NCI-H82 treated with DMSO at 0.1 percent for 48 hours (cell line): Measurements from ENCODE around the gene TGM5.
"Not testable (repeated sequence)": the region's sequence is repeated elsewhere in the genome, so short reads cannot be mapped to it uniquely, and the experiment has no call there.

Source experiments
- DNase-seq: peaks from one replicate; lab custom pipeline; 2025; ENCODE audit not compliant: unreplicated experiment; lab: John Stamatoyannopoulos, UW

TGM5 gene, protein sequence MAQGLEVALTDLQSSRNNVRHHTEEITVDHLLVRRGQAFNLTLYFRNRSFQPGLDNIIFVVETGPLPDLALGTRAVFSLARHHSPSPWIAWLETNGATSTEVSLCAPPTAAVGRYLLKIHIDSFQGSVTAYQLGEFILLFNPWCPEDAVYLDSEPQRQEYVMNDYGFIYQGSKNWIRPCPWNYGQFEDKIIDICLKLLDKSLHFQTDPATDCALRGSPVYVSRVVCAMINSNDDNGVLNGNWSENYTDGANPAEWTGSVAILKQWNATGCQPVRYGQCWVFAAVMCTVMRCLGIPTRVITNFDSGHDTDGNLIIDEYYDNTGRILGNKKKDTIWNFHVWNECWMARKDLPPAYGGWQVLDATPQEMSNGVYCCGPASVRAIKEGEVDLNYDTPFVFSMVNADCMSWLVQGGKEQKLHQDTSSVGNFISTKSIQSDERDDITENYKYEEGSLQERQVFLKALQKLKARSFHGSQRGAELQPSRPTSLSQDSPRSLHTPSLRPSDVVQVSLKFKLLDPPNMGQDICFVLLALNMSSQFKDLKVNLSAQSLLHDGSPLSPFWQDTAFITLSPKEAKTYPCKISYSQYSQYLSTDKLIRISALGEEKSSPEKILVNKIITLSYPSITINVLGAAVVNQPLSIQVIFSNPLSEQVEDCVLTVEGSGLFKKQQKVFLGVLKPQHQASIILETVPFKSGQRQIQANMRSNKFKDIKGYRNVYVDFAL

DNA sequence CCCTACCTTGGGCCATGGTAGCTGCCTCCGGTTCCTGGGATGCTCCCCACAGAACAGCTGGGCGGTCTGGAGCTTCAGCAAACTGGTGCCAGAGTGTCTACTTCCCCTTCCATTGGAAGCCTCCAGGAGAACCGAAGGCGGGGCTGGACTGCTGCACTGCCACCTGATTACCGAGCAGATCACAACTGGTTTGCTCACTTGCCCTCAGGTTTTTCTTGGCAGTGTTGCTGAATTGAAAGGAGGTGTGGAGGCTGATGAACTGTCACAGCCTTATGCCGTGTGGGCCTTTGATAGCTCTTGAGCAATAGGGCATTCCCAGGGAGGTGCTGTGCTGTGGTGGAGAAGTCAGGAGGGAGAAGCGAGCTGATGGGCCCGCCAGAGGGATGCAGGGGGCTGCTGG, at the start of gene TGM5:
Gene TGM5 (minus strand): TSS at position 95 of the 400 bp plus-strand sequence. CDS start 79 bp downstream, at position 16.
- DNase-seq = no peak

DNA sequence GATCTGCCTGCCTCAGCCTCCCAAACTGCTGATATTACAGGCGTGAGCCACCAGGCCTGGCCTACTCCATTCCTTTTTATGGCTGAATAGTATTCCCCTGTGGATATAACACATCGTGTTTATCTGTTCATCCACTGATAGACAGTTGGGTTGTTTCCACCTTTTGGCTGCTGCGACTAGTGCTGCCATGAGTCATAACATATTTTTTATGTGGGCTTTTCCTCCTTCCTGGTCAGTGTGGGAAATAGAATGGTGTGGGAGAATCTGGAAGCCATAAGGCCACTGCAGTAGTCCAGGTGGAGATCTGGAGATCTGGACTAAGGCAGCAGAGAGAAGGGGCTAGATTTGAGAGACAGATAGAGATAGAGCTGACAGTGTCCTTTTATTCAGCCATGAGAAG, 47.4 kb upstream of the TGM5 start:
- DNase-seq = no peak

DNA sequence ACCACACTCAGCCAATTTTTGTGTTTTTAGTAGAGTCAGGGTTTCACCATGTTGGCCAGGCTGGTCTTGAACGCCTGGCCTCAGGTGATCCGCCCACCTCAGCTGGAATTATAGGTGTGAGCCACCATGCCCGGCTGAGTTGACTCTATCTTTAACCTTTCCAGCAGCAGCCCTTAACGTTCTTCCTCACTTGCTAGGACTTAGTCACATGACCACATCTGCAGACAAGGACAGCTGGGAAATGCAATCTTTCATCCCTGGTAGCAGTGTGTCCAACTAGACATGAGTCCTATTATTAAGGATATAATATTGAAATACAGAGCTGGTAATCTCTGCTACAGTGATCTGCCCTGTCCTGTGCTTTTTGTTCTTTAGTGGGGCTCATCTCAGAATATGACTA, 45.6 kb upstream of the TGM5 start:
- no peak for DNase-seq

DNA sequence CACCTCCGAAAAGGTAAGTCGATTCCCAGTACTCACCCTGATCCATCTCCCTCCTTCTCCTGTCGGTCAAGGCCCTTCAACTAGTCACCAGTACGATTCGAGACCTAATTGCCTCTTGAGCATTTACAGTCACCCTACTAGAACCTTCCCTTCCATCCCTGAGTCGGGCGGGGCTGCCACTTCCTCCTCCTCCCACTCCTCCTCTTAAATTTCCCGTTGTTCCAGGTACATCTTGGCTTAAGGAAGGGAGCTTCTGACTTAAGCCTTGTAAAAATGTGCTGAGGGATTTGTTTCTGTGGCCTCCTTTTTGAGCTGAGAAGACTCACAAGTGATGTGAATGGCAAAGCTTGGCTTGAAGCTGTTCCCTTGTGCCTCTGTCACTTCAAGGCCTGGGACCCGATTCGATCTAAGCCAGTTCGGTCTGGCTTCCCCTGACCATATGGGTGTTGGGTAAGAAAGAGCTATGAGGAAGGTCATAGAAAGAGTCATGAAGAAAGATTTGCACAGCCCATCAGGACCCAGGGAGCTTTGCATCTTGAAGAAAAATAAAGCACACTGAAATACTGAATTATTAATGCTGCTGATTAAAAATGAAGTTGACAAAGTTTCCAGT, 35.6 kb upstream of the TGM5 start, which contains the start of gene TGM7:
Gene TGM7 (minus strand): TSS at position 51 of the 613 bp plus-strand sequence.
- no peak for DNase-seq

DNA sequence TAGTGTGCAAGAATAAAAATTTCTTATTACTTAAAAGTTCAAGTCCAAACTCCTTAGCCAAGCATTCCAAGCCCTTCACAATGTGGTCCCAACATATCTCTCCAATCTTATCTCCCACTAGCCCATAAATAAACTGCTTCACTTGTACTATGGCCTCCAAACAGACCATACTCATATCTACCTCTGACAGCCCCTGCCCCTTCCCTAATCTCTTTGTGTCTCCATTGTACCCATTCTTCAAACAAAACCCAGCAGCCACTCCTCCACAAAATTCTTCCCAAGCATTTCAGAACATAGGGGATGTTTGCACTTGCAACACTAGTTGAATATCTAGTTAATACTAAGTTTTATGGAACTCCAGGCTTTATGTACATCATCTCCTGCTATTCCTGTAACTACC, 33.2 kb upstream of the TGM5 start:
- DNase-seq = no peak

DNA sequence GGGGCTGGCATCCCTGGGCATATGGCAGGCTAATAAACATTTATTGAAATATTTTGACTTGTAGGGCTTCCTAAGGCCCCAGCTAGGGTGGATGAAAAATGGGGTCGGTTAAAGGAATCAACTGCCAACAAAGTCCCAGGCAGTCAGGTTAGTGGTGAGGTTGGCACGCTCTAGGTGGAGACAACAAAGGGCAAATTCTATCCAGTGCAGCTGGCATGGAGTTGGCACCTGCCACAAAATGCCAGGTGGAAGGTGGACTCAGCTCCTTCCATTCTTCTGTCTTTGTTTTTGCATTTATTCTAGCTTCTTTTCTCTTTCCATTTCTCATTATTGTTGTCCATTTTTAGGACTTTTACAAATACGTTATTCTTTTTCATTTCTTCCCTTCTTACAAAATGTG, 32.7 kb upstream of the TGM5 start:
- no peak for DNase-seq

DNA sequence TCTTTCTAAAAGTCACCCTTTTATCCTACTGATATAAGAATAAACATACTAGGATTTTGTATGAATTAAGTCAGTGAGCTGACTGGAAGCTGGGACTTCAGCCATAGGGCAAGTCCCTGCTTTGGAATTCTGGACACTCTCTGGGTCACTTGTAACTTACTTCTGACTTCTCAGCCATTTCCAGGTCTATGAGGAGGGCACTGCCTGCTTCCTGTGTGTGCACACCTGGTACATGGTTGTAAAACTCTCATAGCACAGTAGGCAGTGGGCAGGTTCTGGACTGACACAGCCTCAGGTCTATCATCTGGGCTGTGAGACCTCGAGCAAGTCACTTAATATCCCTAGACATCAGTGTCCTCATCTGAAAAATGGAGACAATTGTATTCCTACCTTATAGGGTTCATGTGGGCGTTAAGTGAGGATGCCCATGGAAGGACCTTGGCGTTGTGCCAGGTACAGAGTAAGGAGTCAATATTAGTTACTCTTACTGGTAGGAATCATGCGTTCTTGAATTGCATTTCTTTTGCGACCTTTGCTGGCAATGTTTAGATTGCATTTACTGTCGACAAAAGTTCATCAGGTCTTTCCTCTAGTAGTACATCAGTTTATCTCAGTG, 27.5 kb upstream of the TGM5 start:
- DNase-seq = no peak

DNA sequence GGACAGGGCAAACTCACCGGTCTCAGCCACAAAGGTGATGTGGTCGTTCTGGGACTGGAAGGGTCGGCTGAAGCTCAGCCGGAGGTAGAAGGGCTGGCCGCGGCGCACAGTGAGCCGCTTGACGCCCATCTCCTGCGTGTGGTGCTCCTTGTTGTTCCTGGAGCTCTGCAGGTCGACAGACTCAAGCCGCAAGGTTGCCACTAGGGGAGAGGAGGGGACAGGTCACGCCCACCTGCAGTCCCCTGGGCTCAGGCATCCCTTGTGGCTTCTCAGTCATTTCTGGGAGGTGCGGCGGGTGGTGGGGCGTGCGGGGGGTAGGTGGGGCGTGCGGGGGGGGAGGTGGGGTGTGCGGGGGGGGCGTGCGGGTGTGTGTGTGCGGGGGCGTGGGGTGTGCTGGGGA, 26.7 kb upstream of the TGM5 start:
- DNase-seq = no peak

DNA sequence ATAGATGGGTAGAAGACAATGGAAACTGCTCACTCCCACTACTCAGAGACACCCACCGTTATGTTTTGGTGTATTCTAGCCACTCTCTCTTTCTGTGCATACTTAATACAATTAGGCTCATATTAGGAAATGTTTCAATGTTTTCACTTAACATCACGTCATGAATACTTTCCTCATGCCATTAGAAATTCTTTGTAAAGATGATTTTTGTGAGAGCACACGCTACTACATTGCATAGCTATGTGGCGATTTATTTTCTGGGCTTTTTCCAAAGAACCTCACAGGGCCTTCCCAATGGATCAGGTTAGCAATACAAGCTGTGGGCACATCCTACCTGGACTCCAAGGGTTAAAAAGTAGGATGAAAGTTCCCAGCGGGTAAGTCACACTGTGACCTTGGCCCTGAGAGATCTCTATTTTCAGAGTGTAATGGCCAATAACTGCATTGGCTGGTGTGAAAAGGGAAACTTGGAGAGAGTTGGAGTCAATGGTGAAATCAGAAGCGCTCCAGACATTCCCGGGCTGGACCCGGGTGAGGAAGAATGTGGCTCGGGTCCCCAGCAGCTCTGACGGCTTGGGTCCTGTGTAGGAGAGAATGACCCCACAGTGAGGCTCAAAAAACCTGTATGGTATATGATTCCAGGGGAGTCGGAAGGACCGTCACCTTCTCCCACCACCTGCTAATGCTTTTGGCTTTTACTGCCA, 25.8 kb upstream of the TGM5 start:
- DNase-seq = no peak

DNA sequence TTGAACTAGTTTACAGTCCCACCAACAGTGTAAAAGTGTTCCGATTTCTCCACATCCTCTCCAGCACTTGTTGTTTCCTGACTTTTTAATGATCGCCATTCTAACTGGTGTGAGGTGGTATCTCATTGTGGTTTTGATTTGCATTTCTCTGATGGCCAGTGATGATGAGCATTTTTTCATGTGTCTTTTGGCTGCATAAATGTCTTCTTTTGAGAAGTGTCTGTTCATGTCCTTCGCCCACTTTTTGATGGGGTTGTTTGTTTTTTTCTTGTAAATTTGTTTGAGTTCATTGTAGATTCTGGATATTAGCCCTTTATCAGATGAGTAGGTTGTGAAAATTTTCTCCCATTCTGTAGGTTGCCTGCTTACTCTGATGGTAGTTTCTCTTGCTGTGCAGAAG, 22.9 kb upstream of the TGM5 start:
- DNase-seq = not testable (repeated sequence)

DNA sequence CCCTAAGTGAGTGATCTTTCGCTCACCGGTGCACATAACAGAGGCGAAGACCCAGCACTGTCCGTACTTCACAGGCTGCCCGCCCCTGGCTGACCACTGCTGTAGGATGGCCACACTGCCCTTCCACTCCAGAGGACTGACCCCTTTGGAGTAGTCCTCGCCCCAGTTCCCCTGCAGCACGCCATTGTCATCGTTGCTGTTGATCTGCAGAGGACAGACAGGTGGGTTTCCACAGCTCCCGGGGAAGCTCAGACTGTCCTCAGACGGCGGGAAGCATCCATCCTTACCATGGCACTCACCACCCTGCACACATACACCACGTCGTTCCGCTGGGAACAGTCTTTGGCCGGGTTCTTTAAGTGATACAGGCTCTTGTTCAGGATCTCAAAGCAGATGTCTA, 20.5 kb upstream of the TGM5 start:
- no peak for DNase-seq

DNA sequence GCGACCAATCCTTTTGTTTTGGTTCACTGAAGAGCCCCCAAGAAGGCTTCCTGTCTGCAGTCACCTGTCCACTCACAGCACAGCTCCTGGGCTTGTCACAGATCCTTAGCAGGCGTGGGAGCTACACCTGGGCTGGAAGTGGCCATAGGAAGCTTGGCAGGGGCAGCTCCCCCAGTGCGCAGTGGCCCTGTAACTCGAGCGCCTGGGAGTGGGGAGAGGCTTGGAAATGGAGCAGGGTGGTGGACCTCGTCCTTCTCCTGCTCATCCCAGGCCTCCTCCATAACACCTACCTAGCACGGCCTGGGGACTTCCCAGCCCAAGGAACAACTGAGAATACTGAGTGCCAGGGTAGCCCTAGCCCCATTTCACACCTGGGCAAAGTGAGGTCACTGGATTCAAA, 19.3 kb upstream of the TGM5 start:
- DNase-seq = no peak

DNA sequence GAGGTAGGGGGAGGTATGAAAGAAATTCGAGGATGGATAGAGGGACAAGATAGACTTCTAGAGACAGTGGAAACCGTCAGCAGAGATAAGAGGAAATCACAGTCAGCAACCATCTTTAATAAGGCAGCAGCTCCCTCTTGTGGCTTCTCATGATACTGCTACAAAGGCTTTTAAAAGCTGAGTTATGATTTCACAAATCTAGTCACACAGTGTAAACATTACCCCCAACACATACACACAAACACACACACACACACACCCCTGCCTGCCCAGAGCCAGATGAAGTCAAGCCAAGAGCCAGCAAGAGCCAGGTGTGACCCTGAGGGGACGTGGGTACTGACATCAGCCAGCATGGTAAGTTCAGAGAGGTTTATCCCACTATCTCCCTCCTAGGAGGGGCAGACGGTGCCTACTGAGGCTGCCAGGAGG, 18.9 kb upstream of the TGM5 start:
- peak; percentile 48 for DNase-seq

DNA sequence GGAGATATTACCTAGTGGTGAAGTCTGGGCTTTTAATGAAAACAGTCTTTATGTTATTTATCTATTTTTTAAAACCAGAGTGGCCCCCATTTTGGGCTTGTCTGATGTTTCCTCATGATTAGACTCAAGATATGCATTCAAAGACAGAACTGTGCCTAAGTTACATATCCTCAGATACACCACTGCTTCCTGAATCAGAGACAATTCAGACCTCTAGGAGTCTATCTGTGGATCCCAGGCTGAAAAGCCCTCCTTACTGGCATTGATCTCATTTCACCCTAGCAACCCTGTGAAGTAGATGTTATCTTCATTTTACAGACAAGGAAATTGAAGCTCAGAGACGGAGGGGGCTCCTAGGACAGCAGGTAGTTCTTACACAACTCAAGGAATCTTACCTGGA, 16.8 kb upstream of the TGM5 start:
- no peak for DNase-seq

DNA sequence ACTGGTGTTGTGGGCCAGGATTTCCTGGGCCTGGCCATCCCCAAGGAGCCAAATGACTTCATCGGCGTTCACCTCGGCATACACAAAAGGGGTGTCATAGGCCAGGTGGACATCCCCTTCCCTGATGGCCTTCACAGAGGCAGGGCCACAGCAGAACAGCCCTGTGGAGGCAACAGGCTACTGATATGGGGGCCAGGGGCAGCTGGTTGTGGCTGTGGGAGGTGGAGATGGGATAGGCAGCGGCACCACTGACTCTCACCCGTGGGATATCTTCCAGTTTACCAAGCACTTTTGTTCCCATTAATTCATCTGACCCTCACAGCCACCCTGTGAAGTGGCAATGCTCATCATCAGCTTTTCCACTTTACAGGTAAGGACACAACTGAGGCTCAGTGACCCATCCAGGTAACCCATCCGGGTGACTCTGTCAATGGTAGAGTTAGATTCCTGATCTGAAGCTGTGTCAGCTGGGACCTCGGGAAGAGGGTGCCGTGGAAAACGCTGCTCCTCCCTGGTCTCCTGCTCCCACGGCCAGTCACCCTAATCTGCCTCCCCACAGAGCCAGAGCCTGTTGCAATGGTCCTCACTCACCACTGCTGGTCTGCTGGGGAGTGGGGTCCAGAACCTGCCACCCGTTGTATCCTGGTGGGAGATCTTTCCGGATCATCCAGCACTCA, 15.3 kb upstream of the TGM5 start:
- DNase-seq = no peak

DNA sequence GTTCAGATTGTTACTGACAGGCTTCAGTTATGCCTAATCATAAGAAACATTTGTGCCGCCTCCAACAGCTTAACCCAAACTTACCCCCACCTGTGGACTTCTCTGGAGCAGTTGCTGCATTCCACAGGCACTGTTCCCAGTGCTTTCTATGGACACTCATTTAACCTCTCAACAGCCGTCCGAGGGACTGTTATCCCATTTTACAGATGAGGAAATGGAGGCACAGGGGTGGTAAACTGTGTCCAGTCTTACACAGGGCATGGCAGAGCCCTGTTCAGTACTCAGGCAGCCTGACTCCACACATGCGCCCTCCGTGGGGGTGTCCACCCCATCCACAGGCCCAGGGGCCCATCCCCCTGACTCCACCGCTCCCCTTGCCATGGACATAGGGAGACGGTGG, 14.3 kb upstream of the TGM5 start:
- DNase-seq = no peak

DNA sequence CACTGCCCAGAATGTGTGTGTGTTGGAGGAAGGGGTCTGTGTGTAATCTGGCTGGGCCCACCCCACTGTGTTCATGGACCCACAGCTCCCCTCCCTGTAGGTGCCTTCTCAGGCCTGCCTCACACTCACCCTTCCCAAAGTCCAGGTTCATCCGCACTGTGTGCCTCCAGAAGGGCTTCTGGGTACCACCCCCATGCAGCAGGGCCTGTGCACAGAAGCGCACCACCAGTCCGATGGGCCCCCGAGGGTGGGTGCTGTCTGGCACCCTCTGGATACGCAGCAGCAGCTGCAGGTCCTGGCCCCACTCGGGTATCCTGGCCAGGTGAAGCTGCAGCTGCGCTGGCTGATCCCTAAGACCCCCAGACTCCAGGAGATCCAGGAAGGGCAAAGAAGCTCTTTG, 12.8 kb upstream of the TGM5 start:
- no peak for DNase-seq

DNA sequence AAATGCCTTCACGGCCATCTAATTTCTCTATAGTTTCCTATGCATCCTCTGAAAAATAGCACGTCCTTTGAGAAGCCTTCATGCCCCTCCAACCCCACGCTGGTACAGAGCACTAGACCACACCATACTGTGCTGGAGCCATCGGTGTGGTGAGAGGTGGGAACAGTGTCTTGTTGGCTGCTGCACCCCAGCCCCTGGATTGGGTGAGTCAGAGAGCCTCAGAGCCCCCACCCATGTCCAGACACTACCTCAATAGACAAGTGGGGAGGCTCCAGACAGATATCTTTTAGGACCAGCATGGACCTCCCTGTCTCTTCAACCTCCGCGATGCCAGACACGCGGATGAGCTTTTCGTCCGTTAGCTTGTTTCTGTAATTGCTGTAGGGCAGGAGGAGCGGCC, 12.1 kb upstream of the TGM5 start:
- no peak for DNase-seq

DNA sequence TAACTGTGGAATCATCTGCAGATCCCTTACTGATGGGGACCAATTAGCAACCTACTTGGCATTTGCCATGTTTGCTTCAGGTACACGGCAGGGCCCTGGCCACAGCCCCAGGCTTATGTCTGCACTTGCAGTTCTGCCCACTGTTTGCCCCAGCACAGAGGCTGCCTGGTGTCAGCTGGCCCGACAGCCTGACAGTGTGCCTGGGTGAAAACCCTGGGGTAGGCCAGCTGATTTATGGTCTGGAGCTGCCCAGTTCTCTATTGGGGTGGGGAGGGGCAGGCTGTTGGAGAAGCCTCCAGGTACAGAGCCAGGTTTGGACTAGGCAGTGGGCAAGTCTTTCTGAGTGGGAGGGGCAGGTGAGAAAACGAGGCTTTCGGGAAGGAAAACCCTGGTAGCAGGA, 11.2 kb upstream of the TGM5 start:
- DNase-seq = no peak

DNA sequence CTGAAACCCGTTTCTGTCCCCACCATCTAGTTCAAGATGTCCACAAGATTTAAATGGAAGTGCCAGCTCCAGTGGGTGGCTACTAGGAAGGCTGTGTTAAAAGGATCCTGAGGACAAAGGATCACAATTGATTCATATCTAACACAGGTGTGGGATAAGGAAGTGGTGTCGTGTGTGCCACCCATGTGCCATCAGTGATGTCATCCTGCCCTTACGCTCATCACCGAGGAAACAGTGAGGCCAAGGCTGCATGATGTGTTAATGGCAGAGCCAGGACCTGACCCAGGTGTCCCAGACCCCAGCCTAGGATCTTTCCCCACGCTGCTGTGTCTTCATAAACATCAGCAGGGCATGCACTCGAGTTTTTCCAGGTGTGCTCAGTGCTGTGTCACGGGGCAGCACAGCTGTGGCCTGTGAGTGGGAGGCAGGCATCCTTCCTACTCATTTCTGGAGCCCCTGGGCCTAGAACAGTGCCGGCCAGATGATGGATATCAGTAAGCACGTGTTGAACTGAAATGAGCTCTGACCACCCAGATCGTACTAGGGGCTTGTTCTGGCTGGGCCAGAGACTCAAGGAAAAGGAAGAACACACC, 10.6 kb upstream of the TGM5 start:
- DNase-seq = no peak
